K562 (cell line): ENCODE measurements around the gene SCAP. TPM values are rescaled to one million over a fixed set of nuclear protein-coding genes. Genes with fewer than 3 reads are reported as not detected.
A peak's percentile ranks its signal among the peaks of the same experiment; 100 is the strongest.

Experiments
- ATAC-seq: fragments of 200-7000 bp; cut with Tn5 transposase; 3 replicates; pipeline ENCODE4 v1.9.1; 2020; ENCODE audit warnings: moderate library complexity
- BruUV-seq: library from RNA; stranded (reverse); fragments of 400-500 nt; replicated peaks from 2 replicates; lab custom pipeline; 2021; lab: Mats Ljungman, UMichigan
- CTCF ChIA-PET: fragments of 300-600 bp; formaldehyde crosslinking; extraction: SDS; loops from one replicate; lab custom pipeline; 2021; ENCODE audit warnings: low intra/inter-chr PET ratio; lab: Yijun Ruan, JAX
- POLR2A ChIA-PET: fragments of 300-600, 350-650 bp; sonication (Branson Sonifier 250); formaldehyde crosslinking; extraction: SDS; loops from one replicate; lab custom pipeline; 2021; ENCODE audit warnings: antibody characterized with exemption, inconsistent platforms; lab: Yijun Ruan, JAX
- DNase-seq, 4 experiments: peaks; one replicate each; pipeline versions ENCODE4 v3.0.0 to v3.0.0-alpha.2; 2011 to 2018; ENCODE audit warnings: low spot score in 3 of 4, mixed read lengths in 3 of 4; ENCODE audit errors: extremely low read depth in 1 of 4
- FAIRE-seq: peaks from 2 replicates; lab custom pipeline; 2011; peaks lifted over from hg19 to GRCh38; lab: Jason Lieb, UNC
- H2AFZ ChIP-seq: 2 replicates; pipeline ENCODE4 v1.6.0; 2011; ENCODE audit warnings: low read depth, low read length, control low read depth, inconsistent platforms
- H3K27ac ChIP-seq: fragments of 200-600 bp; 3 replicates; pipeline ENCODE4 v1.8.0; 2011; ENCODE audit warnings: low read depth, mild to moderate bottlenecking, control low read depth, inconsistent platforms, low read length, moderate library complexity, mixed read lengths; ENCODE audit errors: extremely low read depth
- H3K27me3 ChIP-seq, 2 experiments: fragments of 300-600 bp in 1 of 2; 2 replicates in 1 of 2; 3 replicates in 1 of 2; pipeline versions ENCODE4 v1.6.0 to v1.8.0; 2011; ENCODE audit warnings: inconsistent platforms in 2 of 2, low read length in 2 of 2, mild to moderate bottlenecking in 1 of 2, mixed read lengths in 1 of 2, moderate library complexity in 1 of 2; ENCODE audit not compliant: control insufficient read depth in 2 of 2, insufficient read depth in 2 of 2
- H3K36me3 ChIP-seq: fragments of 300-600 bp; 3 replicates; pipeline ENCODE4 v1.8.0; 2011; ENCODE audit warnings: mild to moderate bottlenecking, low read length, inconsistent platforms; ENCODE audit not compliant: control insufficient read depth, insufficient read depth
- H3K4me1 ChIP-seq, 2 experiments: fragments of 200-600 bp in 1 of 2; replicated peaks in 1 of 2; 2 replicates in 1 of 2; 3 replicates in 1 of 2; pipeline versions ENCODE4 v1.5.1 to v1.8.0; 2011; ENCODE audit warnings: inconsistent platforms in 2 of 2, low read length in 2 of 2, mild to moderate bottlenecking in 1 of 2, mixed read lengths in 1 of 2, moderate library complexity in 1 of 2; ENCODE audit not compliant: control insufficient read depth in 2 of 2, insufficient read depth in 2 of 2
- H3K4me2 ChIP-seq: 2 replicates; pipeline ENCODE4 v1.6.1; 2011; ENCODE audit warnings: low read length, control low read depth, inconsistent platforms, mixed read lengths; ENCODE audit not compliant: insufficient read depth
- H3K4me3 ChIP-seq: fragments of 200-600 bp; sonication (generic), shearing (Covaris generic); 2 replicates; pipeline ENCODE4 v1.5.1; 2016; ENCODE audit warnings: control low read depth, inconsistent platforms
- H3K79me2 ChIP-seq: fragments of 200-600 bp; 3 replicates; pipeline ENCODE4 v1.8.0; 2011; ENCODE audit warnings: low read length, inconsistent platforms; ENCODE audit not compliant: control insufficient read depth, insufficient read depth
- H3K9ac ChIP-seq, 2 experiments: 2 replicates each; pipeline versions ENCODE4 v1.6.0 to v1.6.1; 2011; ENCODE audit warnings: low read depth in 2 of 2, low read length in 2 of 2, control low read depth in 1 of 2, inconsistent platforms in 1 of 2, mild to moderate bottlenecking in 1 of 2, mixed read lengths in 1 of 2; ENCODE audit not compliant: insufficient read depth in 1 of 2
- H3K9me1 ChIP-seq: one replicate; pipeline ENCODE4 v1.6.0; 2011; ENCODE audit warnings: inconsistent platforms, mild to moderate bottlenecking, low read length, moderate library complexity; ENCODE audit not compliant: control insufficient read depth, insufficient read depth
- H3K9me3 ChIP-seq: replicated peaks from 2 replicates; pipeline ENCODE4 v1.5.1; 2011; ENCODE audit warnings: low read depth, low read length, inconsistent platforms; ENCODE audit not compliant: control insufficient read depth, insufficient read depth
- H4K20me1 ChIP-seq: replicated peaks from 2 replicates; pipeline ENCODE4 v1.6.1; 2011; ENCODE audit warnings: low read length, inconsistent platforms, mixed read lengths; ENCODE audit not compliant: control insufficient read depth, insufficient read depth
- CEBPB ChIP-seq: fragments of 450-650 bp; IDR thresholded peaks from 2 replicates; pipeline ENCODE4 v1.6.1; 2016; ENCODE audit warnings: missing genetic modification characterization, missing compliant biosample characterization
- KLF16 ChIP-seq: IDR thresholded peaks from 2 replicates; pipeline ENCODE4 v1.6.1; 2016; ENCODE audit warnings: antibody characterized with exemption
- NR2C1 ChIP-seq, 2 experiments: fragments of 450-650 bp; IDR thresholded peaks; 2 replicates each; pipeline ENCODE4 v1.6.1; 2017; ENCODE audit warnings: mild to moderate bottlenecking in 2 of 2, antibody characterized with exemption in 1 of 2, inconsistent platforms in 1 of 2, missing compliant biosample characterization in 1 of 2, missing genetic modification characterization in 1 of 2
- PHF21A ChIP-seq: fragments of 450-650 bp; IDR thresholded peaks from 2 replicates; pipeline ENCODE4 v1.6.1; 2017; ENCODE audit warnings: low read depth, borderline replicate concordance
- RAD51 ChIP-seq: fragments of 450-650 bp; IDR thresholded peaks from 2 replicates; pipeline ENCODE4 v1.7.1; 2016; ENCODE audit warnings: low read depth, mild to moderate bottlenecking, borderline replicate concordance
- TBP ChIP-seq: optimal IDR thresholded peaks from 2 replicates; pipeline ENCODE3; 2011; ENCODE audit warnings: low read depth, low read length, improper control_type of control experiment
- THRAP3 ChIP-seq: fragments of 450-650 bp; IDR thresholded peaks from 2 replicates; pipeline ENCODE4 v1.6.1; 2016; ENCODE audit warnings: mild to moderate bottlenecking, inconsistent platforms, borderline replicate concordance
- ZNF224 ChIP-seq: sonication (generic); formaldehyde crosslinking; IDR thresholded peaks from 2 replicates; pipeline ENCODE4 v1.8.0; 2022; ENCODE audit warnings: mild to moderate bottlenecking, missing genetic modification reagents
- ZNF431 ChIP-seq: sonication (generic); formaldehyde crosslinking; IDR thresholded peaks from 2 replicates; pipeline ENCODE4 v1.8.0; 2022; ENCODE audit warnings: mild to moderate bottlenecking, missing genetic modification reagents
- WGBS: fragments of 100-300 bp; shearing (Covaris generic); methylation state at CpG from one replicate; pipeline ENCODE4 v1.1.6; 2016; ENCODE audit warnings: low coverage, mixed read lengths; ENCODE audit not compliant: insufficient coverage; ENCODE audit errors: missing lambda C conversion rate; 5-methylcytosine and 5-hydroxymethylcytosine counted together
- in situ Hi-C: fragments of 300-500 bp; cut with MboI; formaldehyde crosslinking; loops from 4 replicates; pipeline ENCODE4 v1.15.0; 2018; ENCODE audit warnings: inconsistent platforms, mixed read lengths
- intact Hi-C: fragments of 100-400 bp; cut with micrococcal nuclease; formaldehyde crosslinking; loops from 2 replicates; pipeline ENCODE4 v1.14.2; 2022
- polyA plus RNA-seq, 8 experiments: library from polyadenylated mRNA; depleted of rRNA in 4 of 8; stranded (reverse) in 5 of 8; unstranded in 3 of 8; fragments of >200 nt; fragmentation: Nextera tagmentation in 2 of 8; fragmentation: Illumina TruSeq in 1 of 8; extraction: Ambion mirVana in 2 of 8; extraction: Trizol in 1 of 8; gene quantifications; 2 replicates each; pipeline versions ENCODE4 v1.2.1 to v1.2.3, GENCODE V29; 2011 to 2014; ENCODE audit warnings: inconsistent platforms in 1 of 8, missing spikeins in 1 of 8
- total RNA-seq, 7 experiments: library from RNA; depleted of rRNA in 6 of 7; stranded (reverse); fragments of >200 nt in 6 of 7; fragmentation: Illumina TruSeq in 2 of 7; extraction: Trizol in 2 of 7; gene quantifications; 2 replicates each; pipeline versions ENCODE4 v1.2.1 to v1.2.3, GENCODE V29; 2011 to 2021; ENCODE audit warnings: low replicate concordance in 1 of 7
- TF ChIP-seq, protein P1 (sequence below), 2 experiments: IDR thresholded peaks; 2 replicates each; pipeline ENCODE4 v1.6.1; 2011; ENCODE audit warnings: borderline replicate concordance in 1 of 2, control low read depth in 1 of 2, low read depth in 1 of 2, low read length in 1 of 2, mild to moderate bottlenecking in 1 of 2, mixed read lengths in 1 of 2, moderate library complexity in 1 of 2; ENCODE audit not compliant: insufficient read depth in 1 of 2, insufficient read length in 1 of 2, poor library complexity in 1 of 2, severe bottlenecking in 1 of 2; ENCODE audit errors: extremely low read depth in 1 of 2
- TF ChIP-seq, protein P2 (sequence below): sonication (generic); formaldehyde crosslinking; IDR thresholded peaks from 2 replicates; pipeline ENCODE4 v1.8.0; 2022; ENCODE audit warnings: mild to moderate bottlenecking, missing genetic modification reagents

The SCAP gene
- total and polyA plus RNA-seq, 9 of the 15 experiments (the other 6 are each of a cell fraction or from before 2014, with no cell fraction given): 2.6 to 104 (median 37.8) TPM

DNA sequence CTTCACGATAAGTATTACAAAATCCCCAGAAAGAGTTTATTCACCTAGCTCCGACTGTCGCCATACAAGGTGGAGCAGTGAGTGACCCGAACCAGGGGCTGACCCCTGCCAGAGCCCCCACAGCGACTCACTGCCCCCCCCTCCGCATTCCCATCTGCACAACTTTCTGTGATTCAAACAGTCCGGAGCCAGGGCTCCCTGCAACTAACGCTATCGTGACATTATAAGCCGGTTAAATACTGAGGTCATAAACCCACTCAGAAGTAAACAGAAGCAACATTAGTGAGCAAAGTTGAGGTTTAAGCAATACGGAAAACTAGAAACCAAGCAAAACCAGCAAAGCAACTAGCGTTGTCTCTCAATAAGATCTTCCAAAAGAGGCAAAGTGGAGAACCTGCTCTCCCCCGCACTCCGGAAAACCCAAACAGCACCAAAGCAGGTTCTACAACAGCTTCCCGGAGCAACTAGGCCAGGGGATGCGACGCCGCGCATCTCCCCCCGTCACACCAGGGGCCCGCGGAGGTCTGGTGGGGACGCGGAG lies 642 bp downstream of the SCAP start:
- no TSS peak for BruUV-seq
- peak overlapping the region; percentile 91 for H3K4me3 ChIP-seq
- H3K9ac ChIP-seq: peak overlapping the region; percentile 86 to 96
- no peaks in the 10 kb centered on the region for H3K9me3 ChIP-seq
- peaks cover 63% of the 10 kb centered on the region for H3K79me2 ChIP-seq
- H3K27me3 ChIP-seq: no peaks in the 10 kb centered on the region
- WGBS: under 1% methylated on average over 24 of the region's 24 CpGs
- peak overlapping the region; percentile 84 for H3K27ac ChIP-seq
- in situ Hi-C loops (no loop called here), intact Hi-C loops (loop anchor here (1.0 kb wide), 1 partner anchor 54 kb away; no protein-coding TSS in a partner anchor)
- FAIRE-seq (no peak), DNase-seq (peak; percentile 23 to 53 (median 38)), ATAC-seq (peak; percentile 8)
- ChIA-PET CTCF (interaction anchor here (0.7 kb wide), 1 partner anchor 37 kb away, joined by 3 read pairs; no protein-coding TSS in a partner anchor), POLR2A (interaction anchor here (0.6 to 3.2 kb wide), 10 partner anchors 11 to 72 kb away, joined by 3 to 12 read pairs (median 4); no protein-coding TSS in a partner anchor)
- peaks cover 12% of the 10 kb centered on the region; the same call in 2 of the 3 replicates for H3K36me3 ChIP-seq
- H3K4me1 ChIP-seq: peaks cover 31 to 44% of the 10 kb centered on the region in 2 experiments
- H3K9me1 ChIP-seq: no peaks in the 10 kb centered on the region
- H3K4me2 ChIP-seq: peak overlapping the region; percentile 88
- peak overlapping the region; percentile 81 for H2AFZ ChIP-seq
- peaks cover 7% of the 10 kb centered on the region for H4K20me1 ChIP-seq
- TF ChIP-seq RAD51 (peak; percentile 29; the same call in 1 of the 2 replicates), THRAP3 (no peak), PHF21A (no peak), NR2C1 (IDR thresholded peaks at IDR 0.05) (no peak), NR2C1 (tag; IDR thresholded peaks at IDR 0.05) (peak; percentile 65), ZNF431 (CRISPR knock-in tag) (no peak), TBP (no peak), CEBPB (tag) (peak; percentile 26; the same call in 1 of the 2 replicates), KLF16 (peak; percentile 42), ZNF224 (CRISPR knock-in tag) (no peak)
- TF ChIP-seq, protein P1, sequence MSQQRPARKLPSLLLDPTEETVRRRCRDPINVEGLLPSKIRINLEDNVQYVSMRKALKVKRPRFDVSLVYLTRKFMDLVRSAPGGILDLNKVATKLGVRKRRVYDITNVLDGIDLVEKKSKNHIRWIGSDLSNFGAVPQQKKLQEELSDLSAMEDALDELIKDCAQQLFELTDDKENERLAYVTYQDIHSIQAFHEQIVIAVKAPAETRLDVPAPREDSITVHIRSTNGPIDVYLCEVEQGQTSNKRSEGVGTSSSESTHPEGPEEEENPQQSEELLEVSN (IDR thresholded peaks at IDR 0.05; ENCODE audit: borderline replicate concordance in 1 of 2, extremely low read depth in 1 of 2, insufficient read depth in 1 of 2, insufficient read length in 1 of 2, low read depth in 1 of 2, low read length in 1 of 2, poor library complexity in 1 of 2, severe bottlenecking in 1 of 2): no peak
- TF ChIP-seq, protein P2, sequence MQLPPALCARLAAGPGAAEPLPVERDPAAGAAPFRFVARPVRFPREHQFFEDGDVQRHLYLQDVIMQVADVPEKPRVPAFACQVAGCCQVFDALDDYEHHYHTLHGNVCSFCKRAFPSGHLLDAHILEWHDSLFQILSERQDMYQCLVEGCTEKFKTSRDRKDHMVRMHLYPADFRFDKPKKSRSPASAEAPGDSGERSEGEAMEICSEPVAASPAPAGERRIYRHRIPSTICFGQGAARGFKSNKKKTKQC: peak; percentile 23; the same call in 1 of the 2 replicates
